GM18526 (cell line): ENCODE measurements around the gene KRTAP10-4.

ENCODE experiments used
- POLR2A ChIP-seq: IDR thresholded peaks from 3 replicates; pipeline ENCODE4 v1.6.1; 2011; ENCODE audit not compliant: insufficient read length; ENCODE audit errors: extremely low read depth

KRTAP10-4 gene

DNA sequence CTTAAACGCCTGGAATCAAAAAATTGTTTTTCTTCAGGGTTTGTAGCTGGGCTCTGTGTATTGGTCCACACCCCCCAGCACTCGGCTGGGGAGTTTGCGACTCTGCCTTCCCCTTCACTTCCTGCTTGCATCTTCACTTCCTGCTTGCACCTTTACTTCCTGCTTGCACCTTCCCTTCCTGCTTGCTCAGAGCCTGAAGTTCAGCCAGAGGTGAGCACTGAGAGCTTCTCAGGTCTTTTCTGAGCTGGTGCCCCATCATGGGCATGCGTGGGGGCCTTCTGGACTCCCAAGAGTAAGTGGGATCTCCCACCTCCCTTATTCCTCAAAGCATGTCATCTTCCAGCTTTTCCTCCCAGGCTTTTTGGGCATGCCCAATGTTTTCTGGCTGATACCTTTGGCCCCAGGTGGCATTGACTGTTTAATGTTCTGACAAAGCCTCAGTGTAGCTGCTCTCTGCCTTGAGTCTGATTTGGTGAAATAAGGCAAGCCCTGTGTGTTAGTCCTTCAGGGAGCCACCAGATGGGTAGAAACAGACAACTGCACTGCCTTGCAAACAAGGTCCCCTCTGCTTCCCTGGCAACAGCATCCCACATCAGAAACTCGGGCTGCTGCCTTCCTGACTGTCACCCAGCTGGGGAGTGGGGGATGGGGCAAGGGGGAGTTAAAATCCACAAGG lies 25.7 kb upstream of the KRTAP10-4 start:
- no peak for TF ChIP-seq POLR2A

DNA sequence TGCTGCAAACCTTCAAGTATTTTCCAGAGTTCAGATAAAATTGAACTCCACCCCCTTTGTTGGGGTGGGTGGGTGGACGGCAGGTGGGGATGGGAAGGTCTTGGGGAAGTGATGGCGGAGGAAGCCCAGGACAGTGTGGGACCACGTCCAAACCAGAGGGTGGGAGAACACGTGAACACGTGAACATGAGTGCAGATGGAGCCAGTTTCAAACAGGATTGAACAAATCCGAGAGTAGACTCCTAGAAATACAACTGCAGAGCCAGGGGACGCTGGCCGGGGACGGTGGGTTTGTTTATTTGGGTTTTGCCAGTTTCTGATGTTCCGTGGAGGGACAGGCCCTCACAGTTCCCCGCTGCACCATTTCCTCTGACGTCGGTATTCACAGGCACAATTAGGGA lies 25.1 kb upstream of the KRTAP10-4 start:
- no peak for TF ChIP-seq POLR2A

DNA sequence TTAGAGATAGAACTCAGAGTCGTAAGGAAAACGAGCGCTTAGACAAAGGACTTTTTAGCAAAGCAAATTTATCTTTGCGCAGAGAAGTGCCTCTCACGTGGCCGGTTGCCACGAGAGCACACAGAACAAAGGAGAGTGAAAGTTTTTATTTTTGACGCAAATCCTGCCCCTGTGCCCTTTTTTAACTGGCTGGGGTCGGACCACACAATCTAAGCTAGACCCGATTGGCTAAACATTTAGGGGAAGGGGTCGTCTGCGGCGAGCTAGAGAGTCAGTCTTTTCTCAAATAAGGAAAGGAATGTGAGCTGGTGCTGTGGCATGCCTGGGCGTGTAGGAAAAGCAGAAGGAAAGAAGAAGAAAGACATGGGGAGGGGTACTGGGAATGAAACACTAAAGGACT lies 24.6 kb upstream of the KRTAP10-4 start:
- no peak for TF ChIP-seq POLR2A

DNA sequence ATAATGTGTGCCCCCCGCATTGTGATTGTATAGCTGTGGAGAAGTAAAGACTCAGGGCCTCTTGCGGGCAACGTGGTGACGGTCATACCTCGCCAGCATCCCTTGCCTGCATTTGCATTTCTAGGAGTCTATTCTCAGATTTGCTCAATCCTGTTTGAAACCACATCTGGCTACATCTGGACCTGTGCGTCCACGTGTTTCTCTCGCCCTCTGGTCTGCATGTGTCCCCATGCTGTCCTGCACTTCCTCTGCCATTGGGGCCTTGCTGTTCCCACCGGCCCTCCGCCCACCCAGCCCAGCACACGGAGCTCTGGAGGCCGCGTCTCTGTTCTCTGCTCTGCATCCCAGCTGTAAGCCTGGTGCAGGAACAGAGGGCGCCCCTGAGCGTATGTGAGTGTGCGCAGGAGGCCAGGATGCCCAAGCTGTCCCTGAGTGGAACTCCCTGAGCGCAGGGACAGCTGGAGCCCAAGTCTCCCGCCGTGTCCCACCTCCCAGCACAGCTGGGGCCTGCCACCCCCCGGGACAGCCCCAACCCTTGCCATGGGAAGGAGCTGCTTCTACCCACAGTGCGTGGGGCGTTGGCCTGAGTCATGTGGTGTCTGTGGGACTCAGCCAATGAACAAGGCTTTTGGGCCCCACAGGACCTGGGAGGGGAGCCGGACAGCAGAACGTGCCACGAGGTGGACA lies 23.9 kb upstream of the KRTAP10-4 start:
- TF ChIP-seq POLR2A: no peak

DNA sequence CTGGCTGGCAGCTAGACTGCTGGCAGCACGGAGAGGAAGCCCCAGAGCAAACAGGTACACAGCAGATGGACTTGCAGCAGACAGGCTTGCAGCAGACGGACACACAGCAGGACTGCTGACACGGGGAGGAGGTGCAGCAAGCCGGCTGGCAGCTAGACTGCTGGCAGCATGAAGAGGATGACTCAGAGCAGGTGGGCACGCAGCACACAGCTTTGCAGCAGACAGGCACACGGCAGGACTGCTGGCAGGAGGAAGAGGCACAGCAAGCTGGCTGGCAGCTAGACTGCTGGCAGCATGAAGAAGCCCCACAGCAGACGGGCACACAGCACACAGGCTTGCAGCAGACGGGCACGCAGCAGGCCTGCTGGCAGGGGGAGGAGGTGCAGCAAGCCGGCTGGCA lies 22.7 kb upstream of the KRTAP10-4 start:
- no peak for TF ChIP-seq POLR2A

DNA sequence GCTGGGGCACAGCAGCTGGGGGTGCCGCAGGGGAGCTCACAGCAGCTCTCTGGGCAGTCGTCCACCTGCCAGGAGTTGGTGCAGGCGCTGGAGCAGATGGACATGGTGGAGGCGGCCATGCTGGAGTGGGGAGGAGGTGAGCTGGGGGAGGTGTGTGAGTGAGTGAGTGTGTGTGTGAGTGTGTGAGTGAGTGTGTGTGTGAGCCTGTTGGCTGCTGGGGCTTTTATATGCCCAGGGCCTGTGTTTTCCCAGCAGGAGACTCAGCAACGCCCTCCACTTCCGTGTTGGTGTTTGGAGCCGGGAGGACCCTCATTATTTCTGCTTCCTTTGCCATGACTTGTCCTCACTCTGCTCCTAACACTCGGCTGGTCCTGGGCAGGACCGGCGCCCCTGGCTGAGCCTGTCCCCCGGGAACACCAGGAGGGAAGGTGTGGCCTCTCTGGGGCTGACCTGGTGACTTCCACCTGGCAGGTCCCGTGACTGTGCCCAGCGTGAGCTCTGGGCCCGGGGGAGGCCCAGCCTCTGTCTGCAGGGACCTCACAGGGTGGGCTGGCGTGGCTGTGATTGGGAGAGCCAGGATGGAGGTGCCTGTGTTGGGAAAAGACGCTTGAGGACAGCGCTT lies 22.1 kb upstream of the KRTAP10-4 start, which contains the start of gene KRTAP10-2:
Gene KRTAP10-2, minus strand, starts transcription at position 166 of the 622 bp plus-strand sequence. Its CDS starts 47 bp downstream, at position 119.
- no peak for TF ChIP-seq POLR2A

DNA sequence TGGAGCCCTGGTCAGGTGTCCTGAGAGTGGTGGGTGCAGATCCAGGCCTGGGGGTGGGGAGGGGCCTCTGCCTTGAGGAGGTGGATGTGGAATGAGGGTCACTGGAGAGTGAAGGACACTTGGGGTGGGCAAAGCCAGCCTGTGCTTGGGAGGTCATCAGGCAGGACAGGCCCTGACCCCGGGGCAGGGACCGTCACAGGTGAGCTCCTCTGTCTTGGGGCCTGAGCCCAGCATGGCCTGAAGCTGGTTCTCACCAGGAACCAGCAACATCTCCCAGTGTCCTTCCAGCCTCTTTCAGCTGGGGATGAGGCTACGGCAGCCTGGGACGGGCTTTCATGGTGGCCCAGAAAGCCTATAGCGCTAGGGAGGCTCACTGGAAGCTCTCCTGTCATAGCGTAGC lies 21.4 kb upstream of the KRTAP10-4 start:
- no peak for TF ChIP-seq POLR2A

DNA sequence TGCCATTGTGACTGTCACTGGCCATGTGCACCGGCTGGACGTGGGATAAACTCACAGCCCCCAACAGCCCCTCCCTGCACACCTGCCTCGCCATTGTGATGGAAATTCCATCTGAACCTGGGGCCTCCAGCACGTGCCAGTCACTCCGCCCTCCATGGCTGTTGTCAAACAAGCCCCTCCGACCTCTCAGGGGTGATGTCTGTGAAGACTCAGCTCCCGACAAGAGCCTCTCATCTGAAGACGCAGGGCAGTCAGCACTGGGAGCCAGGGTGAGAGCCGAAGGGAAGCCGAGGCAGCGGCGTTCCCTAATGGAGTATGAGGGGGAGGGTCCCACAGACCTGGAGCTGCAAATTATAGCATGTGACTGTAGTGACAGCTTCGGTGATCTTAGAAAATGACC lies 20.8 kb upstream of the KRTAP10-4 start:
- no peak for TF ChIP-seq POLR2A

DNA sequence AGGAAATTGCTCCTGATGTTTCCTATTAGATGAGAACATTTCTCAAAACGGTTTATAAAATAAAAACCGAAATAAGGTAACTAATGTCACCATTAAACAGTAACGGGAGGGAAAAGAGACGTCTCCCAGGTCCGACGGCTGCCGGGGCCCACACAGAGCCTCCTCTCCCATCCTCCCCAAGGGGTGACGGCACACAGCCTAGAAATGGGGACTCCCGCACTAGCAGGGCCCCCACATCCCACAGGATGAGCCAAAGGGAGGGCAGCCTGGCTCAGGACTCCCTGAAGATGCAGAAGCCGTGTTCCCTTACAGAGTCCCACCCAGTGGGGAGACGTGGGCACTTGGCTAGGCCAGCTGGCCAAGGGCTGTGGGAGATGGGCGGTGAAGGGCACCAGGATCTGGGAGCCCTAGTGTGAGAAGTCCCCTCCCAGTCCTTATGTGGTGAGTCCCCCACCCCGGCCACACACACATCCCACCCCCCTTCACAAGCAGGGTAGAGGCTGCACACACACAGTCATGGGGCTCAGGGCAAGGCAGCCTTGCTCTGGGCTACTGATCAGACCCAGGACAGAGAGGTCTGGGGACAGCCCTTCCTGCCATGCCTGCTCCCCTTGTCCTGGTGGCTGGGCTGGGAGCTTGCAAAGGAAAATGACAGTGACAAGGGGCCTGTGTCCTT lies 18.2 kb upstream of the KRTAP10-4 start:
- TF ChIP-seq POLR2A: no peak

DNA sequence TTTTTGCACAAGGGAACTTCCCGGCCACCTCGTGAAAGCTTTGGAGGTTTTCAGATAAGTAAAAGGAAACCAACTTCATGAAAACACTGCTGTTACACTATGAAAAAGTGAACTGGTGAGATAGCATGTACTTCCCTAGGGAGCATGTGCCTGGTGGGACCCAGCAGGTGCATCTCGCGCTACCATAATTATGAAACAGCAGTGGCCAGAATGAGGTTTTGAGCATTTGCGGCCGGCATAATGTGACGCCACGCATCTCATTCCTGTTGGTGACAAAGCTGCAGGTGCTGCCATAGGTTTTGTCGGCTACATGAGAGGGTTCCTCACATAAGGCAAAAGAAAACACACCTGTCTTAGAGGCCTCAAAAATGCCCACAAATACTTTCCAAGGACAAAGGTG lies 16.6 kb upstream of the KRTAP10-4 start:
- TF ChIP-seq POLR2A: no peak

DNA sequence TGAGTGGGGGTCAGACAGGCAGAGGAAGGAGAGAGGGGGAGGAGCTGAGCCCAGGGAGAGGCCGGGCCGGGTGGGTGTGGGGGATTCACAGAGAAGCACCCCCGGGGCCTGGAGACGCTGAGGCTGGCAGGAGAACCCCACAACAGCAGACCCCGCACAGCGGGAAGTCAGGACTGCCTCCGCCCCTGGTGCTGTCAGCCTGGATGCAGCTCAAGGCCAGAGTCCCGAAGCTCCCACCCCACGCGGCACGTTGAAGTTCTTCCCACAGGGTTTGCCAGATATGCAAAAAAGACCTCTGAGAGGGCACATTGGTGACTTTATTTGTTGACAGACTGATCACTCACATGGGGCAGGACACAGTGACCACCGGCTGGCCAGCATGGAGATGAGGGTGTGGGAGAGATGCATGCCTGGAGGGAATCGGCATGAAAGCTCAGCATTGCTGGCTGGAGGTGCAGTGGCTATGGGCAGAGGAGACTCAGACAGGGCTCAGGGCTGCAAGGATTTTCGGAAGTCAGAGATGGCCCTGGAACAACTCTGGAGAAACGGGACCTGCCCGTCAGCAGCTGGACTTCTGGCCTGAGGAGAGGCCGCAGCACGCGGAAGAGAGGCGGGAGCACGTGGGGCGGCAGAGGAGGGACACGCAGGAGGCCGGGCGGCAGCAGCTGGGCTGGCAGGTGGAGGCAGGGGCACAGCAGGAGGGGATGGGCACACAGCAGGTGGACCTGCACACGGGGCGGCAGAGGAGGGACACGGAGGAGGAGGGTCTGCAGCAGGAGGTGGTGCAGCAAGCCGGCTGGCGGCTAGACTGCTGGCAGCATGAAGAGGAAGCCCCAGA lies 15.8 kb upstream of the KRTAP10-4 start:
- no peak for TF ChIP-seq POLR2A

DNA sequence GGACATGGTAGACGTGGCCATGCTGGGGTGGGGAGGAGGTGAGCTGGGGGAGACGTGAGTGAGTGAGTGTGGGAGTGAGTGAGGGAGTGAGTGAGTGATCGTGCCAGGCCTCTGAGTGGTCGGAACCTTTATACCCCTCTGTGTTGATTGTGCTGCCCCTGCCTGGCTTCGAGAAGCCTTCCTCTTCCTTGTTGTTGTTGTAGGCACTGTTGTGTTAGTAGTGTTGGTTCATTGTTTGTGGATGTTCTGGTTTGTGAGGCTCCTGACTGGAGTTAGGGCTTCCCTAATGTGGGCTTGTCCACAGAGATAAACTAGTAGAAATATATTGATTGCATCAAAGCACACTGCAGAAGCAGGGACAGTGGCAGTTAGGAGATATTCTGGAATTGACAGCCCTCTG lies 14.8 kb upstream of the KRTAP10-4 start, which contains the start of gene KRTAP10-3:
Gene KRTAP10-3, minus strand, starts transcription at position 101 of the 400 bp plus-strand sequence. Its CDS starts 80 bp downstream, at position 21.
- TF ChIP-seq POLR2A: no peak

DNA sequence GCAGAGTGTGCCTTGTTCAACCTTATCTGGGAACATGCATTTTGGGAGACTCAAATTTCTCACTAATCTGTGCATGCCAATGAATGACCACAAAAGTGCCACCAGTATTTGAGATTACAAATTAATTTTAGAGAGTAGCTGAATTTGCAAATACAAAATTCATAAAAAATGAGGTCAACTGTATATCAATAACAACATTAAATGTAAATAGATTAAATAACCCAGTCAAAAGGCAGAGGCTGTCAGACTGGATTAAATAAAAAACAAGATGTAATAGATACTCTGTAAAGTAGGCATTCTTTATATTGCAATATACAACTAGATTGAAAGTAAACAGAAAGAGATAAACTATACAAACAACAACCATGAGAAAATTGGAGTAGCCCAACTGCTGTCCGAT lies 9.4 kb upstream of the KRTAP10-4 start:
- no peak for TF ChIP-seq POLR2A

DNA sequence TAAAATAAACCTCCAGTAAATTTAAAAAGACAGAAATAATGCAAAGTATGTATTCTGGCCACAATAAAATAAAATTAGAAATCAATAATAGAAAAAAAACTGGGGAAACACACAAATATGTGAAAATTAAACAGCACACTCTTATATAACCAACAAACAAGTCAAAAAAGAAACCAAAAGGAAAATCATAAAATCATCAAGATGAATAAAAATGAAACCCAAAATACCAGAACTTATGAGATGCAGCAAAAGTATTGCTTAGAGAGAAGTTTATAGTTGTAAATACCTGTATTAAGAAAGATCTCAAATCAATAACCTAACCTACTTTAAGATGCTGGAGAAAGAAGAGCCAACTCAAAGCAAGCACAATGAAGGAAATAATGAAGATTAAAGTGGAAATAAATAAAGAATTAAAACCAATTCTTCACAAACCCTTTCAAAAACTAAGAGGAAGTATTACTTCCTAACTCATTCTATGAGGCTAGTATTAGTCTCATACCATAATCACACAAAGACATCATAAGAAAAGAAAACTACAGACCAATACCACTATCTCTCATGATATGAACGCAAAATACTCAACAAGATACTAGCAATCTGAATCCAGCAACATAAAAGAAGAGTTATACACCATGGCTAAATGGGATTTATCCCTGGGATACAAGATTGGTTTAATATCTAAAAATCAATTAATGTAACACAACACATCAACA lies 8.5 kb upstream of the KRTAP10-4 start:
- TF ChIP-seq POLR2A: no peak

DNA sequence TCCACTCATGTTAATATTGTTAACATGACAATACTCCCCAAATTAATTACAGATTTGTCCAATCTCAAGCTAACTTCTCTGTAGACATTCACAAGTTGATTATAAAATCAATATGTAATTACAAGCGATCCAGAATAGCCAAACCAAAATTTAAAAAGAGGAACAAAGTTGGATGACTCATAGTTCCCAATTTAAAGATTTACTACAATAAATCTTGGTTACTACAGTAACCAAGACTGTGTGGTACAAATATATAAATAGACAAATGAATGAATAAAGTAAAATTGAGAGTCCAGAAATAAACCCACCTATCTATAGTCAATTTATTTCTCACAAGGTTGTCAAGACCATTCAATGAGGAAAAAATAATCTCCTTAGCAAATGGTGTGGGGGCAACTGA lies 7.1 kb upstream of the KRTAP10-4 start:
- TF ChIP-seq POLR2A: no peak
